ENCODE data around the gene TNFAIP1. TPM values are rescaled to one million over a fixed set of nuclear protein-coding genes. Genes with fewer than 3 reads are reported as not detected.
"Not testable (repeated sequence)": the region's sequence is repeated elsewhere in the genome, so short reads cannot be mapped to it uniquely, and the experiment has no call there.

Gene TNFAIP1
- total RNA-seq, 8 experiments from 2014 or later = 20.8 to 69.2 (median 24.8) TPM

DNA sequence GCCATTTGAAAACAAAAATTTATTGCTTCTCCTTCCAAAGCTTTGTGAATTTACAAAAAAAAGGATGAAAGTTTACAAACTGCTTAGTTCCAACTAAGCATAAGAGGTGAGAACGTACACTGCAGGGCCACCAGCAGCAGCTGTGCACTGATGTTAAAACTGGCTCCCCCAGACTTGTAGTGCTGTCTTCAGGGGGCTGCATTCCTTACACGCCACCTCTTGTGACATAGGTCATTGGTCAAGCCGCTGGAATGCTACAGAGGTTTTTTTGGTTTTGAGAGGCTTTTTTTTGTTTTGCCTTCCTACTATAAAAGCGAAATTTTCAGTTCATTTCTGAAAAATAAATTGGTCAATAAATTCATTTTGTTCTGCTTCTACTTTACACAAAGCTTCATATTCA, 7.2 kb upstream of the TNFAIP1 start:
- H3K4me1 ChIP-seq (replicated peaks in 1 of 2) = peaks cover 20% of the 10 kb centered on the region in 2 donors
- no peak overlapping the region for H3K4me3 ChIP-seq
- WGBS, 10 experiments = 0 to 100% (median 85%) methylated on average over 1 to 4 of the region's 4 CpGs; no CpG with 5 or more reads in 2 of the 10 experiments
- no peak for ATAC-seq (replicated peaks in 6 of 8)
- H3K27ac ChIP-seq = no peak overlapping the region
- in situ Hi-C loops (cut with MboI; ENCODE audit: low pct_unique_long_range_greater_than_20kb in 2 of 9, low sequenced_read_pairs in 9 of 9, unreplicated experiment in 9 of 9) = no loop called here

DNA sequence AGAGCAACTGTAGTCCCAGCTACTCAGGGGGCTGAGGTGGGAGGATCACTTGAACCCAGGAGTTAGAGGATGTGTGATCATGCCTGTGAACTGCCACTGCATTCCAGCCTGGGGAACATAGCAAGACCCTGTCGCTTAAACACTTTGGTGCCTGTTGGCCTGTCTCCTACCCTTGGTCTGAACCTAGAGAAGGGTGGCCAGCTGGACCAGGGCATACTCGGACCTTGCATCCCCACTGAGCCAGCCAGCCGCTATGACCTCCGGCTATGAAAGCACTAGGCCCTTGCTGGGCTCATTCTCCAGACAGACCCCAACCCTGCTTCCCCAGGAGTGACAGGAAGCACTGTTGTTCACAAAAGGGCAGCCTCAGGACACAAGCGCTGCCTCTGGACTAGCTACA, 4.9 kb upstream of the TNFAIP1 start:
- 90 to 100% (median 100%) methylated on average over 1 to 3 of the region's 5 CpGs; no CpG with 5 or more reads in 5 of the 10 experiments for WGBS, 10 experiments
- in situ Hi-C loops (cut with MboI; ENCODE audit: low pct_unique_long_range_greater_than_20kb in 2 of 9, low sequenced_read_pairs in 9 of 9, unreplicated experiment in 9 of 9) = no loop called here
- ATAC-seq (replicated peaks in 6 of 8) = no peak

DNA sequence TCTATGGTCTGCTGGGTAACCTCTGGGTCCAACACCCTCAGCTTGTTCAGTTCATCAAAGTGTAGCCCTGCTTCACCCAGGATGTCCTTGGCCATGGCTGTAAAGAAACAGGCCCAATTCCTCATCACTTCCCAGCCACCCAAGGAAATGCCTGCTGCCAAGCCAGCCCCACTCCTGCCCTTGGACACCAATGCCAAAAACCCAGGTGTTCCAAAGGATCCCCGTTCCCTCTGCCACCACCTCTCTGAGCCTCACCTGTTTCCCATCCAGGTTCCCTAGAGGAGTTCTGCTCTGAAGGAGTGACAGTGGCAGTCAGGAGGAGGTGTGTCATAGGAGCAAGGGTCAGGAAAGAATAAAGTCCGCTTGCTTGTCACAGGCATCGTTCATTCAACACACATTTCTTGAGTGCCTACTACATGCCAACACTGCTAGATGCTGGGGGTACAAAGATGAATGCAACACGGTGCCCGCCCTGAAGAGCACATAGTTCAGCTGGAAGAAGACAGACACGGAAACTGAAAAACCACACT, 3.6 kb upstream of the TNFAIP1 start:
- no peak for ATAC-seq (replicated peaks in 6 of 8)
- H3K27ac ChIP-seq = no peak overlapping the region
- in situ Hi-C loops (cut with MboI; ENCODE audit: low pct_unique_long_range_greater_than_20kb in 2 of 9, low sequenced_read_pairs in 9 of 9, unreplicated experiment in 9 of 9) = no loop called here
- H3K4me1 ChIP-seq (replicated peaks in 1 of 2) = peaks cover 14 to 19% of the 10 kb centered on the region in 2 donors
- H3K4me3 ChIP-seq = no peak overlapping the region
- 39 to 100% (median 83%) methylated on average over 1 to 5 of the region's 6 CpGs; no CpG with 5 or more reads in 1 of the 10 experiments for WGBS, 10 experiments

More for the DNA sequence above, 4.9 kb upstream of the TNFAIP1 start:
- Histone ChIP-seq H3K27ac (no peak overlapping the region), H3K4me1 (replicated peaks in 1 of 2) (peaks cover 12 to 18% of the 10 kb centered on the region in 2 donors), H3K4me3 (no peak overlapping the region)

DNA sequence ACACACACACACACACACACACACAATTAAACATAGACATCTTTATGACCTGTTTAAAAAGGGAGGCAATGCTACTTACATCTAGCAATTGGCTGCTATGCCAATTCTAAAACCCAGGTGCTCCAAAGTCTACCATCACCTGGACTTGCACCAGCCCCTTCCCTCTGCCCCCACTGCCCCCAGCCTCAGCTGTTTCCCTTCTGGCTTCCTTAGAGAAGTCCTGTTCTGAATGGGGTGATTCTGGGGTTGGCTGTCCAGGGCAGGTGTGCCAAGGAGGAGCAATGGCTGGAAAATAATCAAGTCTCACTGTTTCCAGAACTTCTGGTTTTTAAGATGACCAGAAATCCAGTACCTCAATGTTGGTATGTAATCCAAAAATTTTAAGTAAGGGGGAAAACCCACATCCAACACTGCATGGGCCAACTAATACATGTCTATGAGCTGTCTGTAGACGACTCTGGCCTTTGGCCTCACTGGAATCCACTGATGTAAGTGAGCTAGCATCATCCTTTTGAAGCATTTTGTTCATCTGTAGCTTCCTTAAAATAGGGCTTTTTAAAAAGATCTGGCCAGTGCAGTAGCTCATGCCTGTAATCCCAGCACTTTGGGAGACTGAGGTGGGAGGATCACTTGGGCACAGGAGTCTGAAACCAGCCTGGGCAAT, 2.3 kb upstream of the TNFAIP1 start:
- ATAC-seq (replicated peaks in 6 of 8) = no peak
- no peak overlapping the region for H3K4me3 ChIP-seq
- H3K27ac ChIP-seq = no peak overlapping the region
- 20 to 80% (median 55%) methylated on average over 1 of the region's 1 CpG; no CpG with 5 or more reads in 4 of the 10 experiments for WGBS, 10 experiments
- H3K4me1 ChIP-seq (replicated peaks in 1 of 2) = peaks cover 17 to 20% of the 10 kb centered on the region in 2 donors
- in situ Hi-C loops (cut with MboI; ENCODE audit: low pct_unique_long_range_greater_than_20kb in 2 of 9, low sequenced_read_pairs in 9 of 9, unreplicated experiment in 9 of 9) = no loop called here

DNA sequence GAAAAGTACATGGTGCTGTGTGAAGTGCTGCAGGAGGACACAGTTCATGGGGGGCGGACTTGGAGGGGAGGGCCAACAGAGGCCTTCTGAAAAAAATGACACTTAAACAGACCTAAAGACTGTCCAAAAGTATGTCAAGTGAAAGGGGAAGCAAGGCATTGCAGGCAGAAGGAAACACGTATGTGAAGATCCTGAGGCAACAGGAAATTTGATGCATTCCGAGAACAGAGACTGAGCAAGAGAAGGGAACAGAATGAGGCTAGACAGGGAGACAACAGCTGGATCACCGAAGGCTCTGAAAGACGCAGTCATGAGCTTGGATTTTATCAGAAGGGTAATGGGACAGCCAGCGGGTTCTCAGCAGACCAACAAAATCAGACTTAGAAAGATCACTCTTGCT, 1.4 kb upstream of the TNFAIP1 start:
- peak overlapping the region in 1 of 2 donors; percentile 95 for H3K27ac ChIP-seq
- H3K4me1 ChIP-seq (replicated peaks in 1 of 2) = peaks cover 17 to 20% of the 10 kb centered on the region in 2 donors
- peak overlapping the region; percentile 57 to 98 (median 74) for H3K4me3 ChIP-seq
- in situ Hi-C loops (cut with MboI; ENCODE audit: low pct_unique_long_range_greater_than_20kb in 2 of 9, low sequenced_read_pairs in 9 of 9, unreplicated experiment in 9 of 9) = no loop called here
- no peak for ATAC-seq (replicated peaks in 6 of 8)
- 11 to 75% (median 59%) methylated on average over 1 to 6 of the region's 6 CpGs; no CpG with 5 or more reads in 1 of the 10 experiments for WGBS, 10 experiments

DNA sequence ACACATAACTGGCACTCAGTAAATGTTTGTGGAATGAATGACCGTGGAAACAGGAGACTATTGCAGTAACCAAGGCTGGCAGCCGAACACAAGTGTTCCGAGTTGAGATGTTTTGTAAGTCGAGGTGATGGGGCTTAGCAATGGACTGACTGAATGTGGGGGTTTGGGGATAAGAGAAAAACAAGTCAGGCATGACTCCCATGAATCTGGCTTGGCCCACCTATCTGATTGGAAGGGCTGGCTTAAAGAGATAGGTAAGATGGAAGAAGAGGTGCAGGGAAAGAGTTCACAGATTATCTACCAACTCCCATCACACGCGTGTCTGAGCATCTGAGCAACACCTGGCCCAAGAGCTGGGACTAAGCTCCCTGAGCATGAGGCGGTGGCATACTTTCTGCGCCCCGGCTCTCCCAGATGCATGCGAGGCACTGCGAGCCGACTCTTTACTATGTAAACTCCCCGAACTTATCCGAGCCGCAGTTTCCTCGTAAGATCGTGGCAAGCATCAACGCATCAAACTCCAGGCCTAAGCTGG, 828 bp upstream of the TNFAIP1 start:
- Histone ChIP-seq H3K4me3 (peak overlapping the region; percentile 57 to 98 (median 74)), H3K4me1 (replicated peaks in 1 of 2) (peaks cover 17 to 20% of the 10 kb centered on the region in 2 donors), H3K27ac (peak overlapping the region; percentile 74 to 95)
- in situ Hi-C loops (cut with MboI; ENCODE audit: low pct_unique_long_range_greater_than_20kb in 2 of 9, low sequenced_read_pairs in 9 of 9, unreplicated experiment in 9 of 9) = no loop called here
- peak in 2 of 8 experiments; percentile 7 to 9 for ATAC-seq (replicated peaks in 6 of 8)
- WGBS, 10 experiments = 0 to 64% (median 0%) methylated on average over 1 to 8 of the region's 18 CpGs; no CpG with 5 or more reads in 4 of the 10 experiments

DNA sequence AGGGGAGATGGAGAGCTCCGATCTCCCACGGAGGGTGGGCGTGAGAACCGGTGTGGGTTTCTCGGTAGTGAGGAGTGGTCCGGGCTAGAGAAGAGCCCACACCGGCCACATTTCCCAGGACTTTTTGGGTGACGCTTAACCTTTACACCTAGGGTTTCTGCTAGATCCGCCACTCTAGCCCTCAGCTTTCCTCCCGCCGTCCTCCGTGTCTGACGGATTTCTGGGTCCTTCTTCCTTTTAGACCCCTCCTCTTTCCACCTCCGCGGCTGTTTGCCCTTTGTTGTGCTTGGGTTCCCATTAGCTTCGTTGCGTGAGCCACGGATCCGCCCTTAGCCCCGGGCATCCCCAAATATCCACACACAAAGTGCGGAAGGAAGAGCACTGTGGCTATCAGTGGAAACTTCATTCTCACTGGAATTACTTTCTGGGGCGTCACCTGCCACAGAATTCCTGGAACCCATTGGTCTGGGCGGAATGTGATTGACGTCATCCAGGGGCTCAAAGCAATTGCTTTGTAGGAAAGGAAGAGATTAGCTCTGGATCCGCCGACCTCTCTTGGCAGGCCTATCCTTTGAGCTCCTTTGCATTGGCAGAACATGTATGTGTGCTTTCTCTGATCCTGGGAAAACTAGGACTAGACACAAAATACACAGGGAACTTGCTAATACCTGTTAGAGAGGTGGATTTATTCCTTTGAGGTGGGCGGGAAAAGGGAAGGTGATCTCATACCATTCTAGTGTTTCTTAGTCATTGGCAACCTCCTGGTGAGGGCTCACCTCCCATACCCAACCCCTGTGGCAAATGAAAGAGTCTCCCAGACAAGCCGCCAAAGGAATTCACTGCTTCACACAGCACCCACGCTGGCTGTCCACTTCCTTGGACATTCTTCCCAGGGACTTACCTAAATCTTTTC, 654 bp downstream of the TNFAIP1 start:
- Histone ChIP-seq H3K4me3 (peak overlapping the region; percentile 60 to 98 (median 72)), H3K27ac (peak overlapping the region; percentile 72 to 76), H3K4me1 (replicated peaks in 1 of 2) (peaks cover 17 to 20% of the 10 kb centered on the region in 2 donors)
- WGBS, 10 experiments = 0 to 40% (median 3%) methylated on average over 1 to 11 of the region's 29 CpGs; no CpG with 5 or more reads in 1 of the 10 experiments
- ATAC-seq (replicated peaks in 6 of 8) = peak in 6 of 8 experiments; percentile 1 to 25 (median 9)
- in situ Hi-C loops (cut with MboI; ENCODE audit: low pct_unique_long_range_greater_than_20kb in 2 of 9, low sequenced_read_pairs in 9 of 9, unreplicated experiment in 9 of 9) = no loop called here

DNA sequence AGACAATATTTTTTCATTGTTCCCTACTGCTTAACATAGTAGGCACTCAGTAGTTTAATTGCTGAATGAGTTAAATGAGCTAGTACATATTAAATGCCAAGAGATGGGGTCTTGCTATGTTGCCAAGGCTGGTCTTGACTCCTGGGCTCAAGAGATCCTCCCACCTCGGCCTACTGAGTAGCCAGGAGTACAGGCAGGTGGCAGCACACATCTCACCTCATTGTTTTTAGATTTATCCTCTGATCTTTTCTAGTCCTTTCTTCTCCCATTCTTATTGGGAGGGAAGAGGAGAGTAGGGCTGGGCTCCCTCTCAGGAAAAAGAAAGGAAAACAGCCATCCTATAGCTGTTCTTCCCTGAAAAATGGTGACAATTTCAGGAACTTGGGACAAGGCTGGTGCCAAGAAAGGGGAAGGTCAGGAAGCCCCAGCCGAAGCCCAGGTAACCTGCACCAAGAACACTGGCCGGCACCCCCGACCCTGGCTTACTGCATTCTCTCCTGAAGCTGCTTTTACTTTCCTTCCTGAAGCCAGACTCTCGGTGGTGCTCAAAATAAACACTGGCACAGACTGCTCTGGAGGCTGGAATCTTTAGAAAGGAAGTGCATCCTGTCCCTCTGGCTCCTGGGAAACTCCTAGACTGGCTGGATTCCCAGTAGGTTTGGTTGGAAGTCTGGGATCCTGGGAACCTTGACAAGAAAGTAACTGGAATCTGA, 2.7 kb downstream of the TNFAIP1 start:
- ATAC-seq (replicated peaks in 6 of 8) = no peak
- Histone ChIP-seq H3K4me3 (no peak overlapping the region), H3K27ac (no peak overlapping the region), H3K4me1 (replicated peaks in 1 of 2) (peaks cover 17 to 20% of the 10 kb centered on the region in 2 donors)
- in situ Hi-C loops (cut with MboI; ENCODE audit: low pct_unique_long_range_greater_than_20kb in 2 of 9, low sequenced_read_pairs in 9 of 9, unreplicated experiment in 9 of 9) = no loop called here
- 0 to 100% (median 80%) methylated on average over 1 to 4 of the region's 5 CpGs; no CpG with 5 or more reads in 2 of the 10 experiments for WGBS, 10 experiments

DNA sequence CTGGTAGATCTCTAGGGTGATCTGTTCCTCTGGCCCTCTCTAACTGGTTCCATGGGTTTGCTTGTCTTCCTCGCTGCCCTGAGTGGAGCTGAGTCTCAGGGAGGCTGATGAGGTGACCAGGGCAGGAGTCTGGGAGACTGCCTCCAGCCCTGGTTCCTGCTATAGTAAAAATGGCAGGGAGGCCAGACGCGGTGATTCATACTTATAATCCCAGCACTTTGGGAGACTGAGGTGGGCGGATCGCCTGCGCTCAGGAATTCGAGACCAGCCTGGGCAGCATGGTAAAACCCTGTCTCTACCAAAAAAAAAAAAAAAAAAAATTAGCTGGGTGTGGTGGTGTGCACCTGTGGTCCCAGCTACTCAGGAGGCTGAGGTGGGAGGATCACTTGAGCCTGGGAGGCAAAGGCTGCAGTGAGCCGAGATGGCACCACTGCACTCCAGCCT, 3.2 kb downstream of the TNFAIP1 start:
- H3K4me3 ChIP-seq; ATAC-seq (replicated peaks in 6 of 8); H3K27ac ChIP-seq; in situ Hi-C loops (cut with MboI; ENCODE audit: low pct_unique_long_range_greater_than_20kb in 2 of 9, low sequenced_read_pairs in 9 of 9, unreplicated experiment in 9 of 9): not testable (repeated sequence)
- H3K4me1 ChIP-seq (replicated peaks in 1 of 2) = peaks cover 14 to 17% of the 10 kb centered on the region in 2 donors
- WGBS, 10 experiments = 88 to 100% (median 97%) methylated on average over 4 to 7 of the region's 8 CpGs; no CpG with 5 or more reads in 4 of the 10 experiments

DNA sequence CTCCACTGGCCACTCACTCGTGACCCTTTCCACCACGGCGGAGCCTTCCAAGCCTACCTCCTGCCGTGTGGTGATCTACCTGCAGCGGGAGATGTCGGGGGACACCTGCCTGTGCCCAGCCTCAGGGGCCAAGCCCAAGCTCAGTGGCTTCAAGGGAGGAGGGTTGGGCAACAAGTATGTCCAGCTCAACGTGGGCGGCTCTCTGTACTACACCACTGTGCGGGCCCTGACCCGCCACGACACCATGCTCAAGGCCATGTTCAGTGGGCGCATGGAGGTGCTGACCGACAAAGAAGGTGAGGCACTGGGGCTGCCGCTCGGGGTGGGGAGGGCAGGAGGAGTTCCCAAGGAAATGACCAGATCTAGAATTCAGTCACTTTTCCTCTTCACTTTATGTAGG, 3.9 kb downstream of the TNFAIP1 start:
- 80 to 100% (median 93%) methylated on average over 1 to 11 of the region's 15 CpGs; no CpG with 5 or more reads in 3 of the 10 experiments for WGBS, 10 experiments
- H3K4me1 ChIP-seq (replicated peaks in 1 of 2) = peaks cover 8 to 11% of the 10 kb centered on the region in 2 donors
- no peak overlapping the region for H3K4me3 ChIP-seq
- in situ Hi-C loops (cut with MboI; ENCODE audit: low pct_unique_long_range_greater_than_20kb in 2 of 9, low sequenced_read_pairs in 9 of 9, unreplicated experiment in 9 of 9) = no loop called here
- no peak for ATAC-seq (replicated peaks in 6 of 8)
- H3K27ac ChIP-seq = no peak overlapping the region

DNA sequence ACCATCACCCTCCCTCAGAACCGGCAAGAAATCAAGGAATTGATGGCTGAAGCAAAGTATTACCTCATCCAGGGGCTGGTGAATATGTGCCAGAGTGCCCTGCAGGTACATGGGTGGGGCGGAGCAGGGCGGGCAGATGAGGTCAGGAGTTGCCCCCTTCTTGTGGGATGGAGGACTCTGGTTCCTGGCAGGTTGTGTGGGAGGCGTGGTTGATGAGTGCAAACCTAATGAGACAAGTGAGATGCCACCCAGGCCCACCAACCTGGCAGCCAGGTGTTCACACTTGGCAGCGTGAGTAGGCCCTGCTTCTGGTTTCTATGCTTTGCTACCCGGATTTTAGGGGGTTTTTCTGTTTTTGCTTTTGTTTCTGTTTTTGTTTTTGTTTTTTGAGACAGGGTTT, 4.8 kb downstream of the TNFAIP1 start:
- WGBS, 10 experiments = 40 to 100% (median 84%) methylated on average over 1 to 5 of the region's 6 CpGs; no CpG with 5 or more reads in 3 of the 10 experiments
- peaks cover 7 to 9% of the 10 kb centered on the region in 2 donors for H3K4me1 ChIP-seq (replicated peaks in 1 of 2)
- in situ Hi-C loops (cut with MboI; ENCODE audit: low pct_unique_long_range_greater_than_20kb in 2 of 9, low sequenced_read_pairs in 9 of 9, unreplicated experiment in 9 of 9) = no loop called here
- ATAC-seq (replicated peaks in 6 of 8) = no peak
- no peak overlapping the region for H3K4me3 ChIP-seq
- H3K27ac ChIP-seq = no peak overlapping the region

DNA sequence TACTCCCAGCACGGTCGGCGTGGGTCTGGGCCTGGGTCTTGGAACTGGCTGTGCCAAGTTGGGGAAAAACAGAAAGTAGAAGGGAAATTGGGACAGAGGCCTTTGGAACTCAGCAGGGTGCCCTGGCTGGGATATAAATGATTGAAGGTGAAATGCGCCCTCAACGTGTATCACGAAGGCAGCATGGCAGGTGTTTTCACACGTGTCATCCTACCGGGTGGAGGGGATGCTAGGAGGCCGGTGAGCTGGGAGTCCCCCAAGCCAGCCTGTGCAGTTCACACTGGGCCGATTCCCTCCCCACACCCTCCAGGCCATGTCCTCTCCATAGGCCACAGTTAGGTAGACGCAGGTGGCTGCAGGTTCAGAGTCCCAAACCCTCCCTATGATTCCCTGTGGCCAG, 6.0 kb downstream of the TNFAIP1 start:
- Histone ChIP-seq H3K4me1 (replicated peaks in 1 of 2) (peaks cover 5 to 7% of the 10 kb centered on the region in 2 donors), H3K4me3 (no peak overlapping the region), H3K27ac (no peak overlapping the region)
- no peak for ATAC-seq (replicated peaks in 6 of 8)
- 67 to 100% (median 82%) methylated on average over 1 to 4 of the region's 11 CpGs; no CpG with 5 or more reads in 3 of the 10 experiments for WGBS, 10 experiments
- in situ Hi-C loops (cut with MboI; ENCODE audit: low pct_unique_long_range_greater_than_20kb in 2 of 9, low sequenced_read_pairs in 9 of 9, unreplicated experiment in 9 of 9) = no loop called here
